Measurements from ENCODE around the gene FKBP5. TPM values are rescaled to one million over a fixed set of nuclear protein-coding genes. Genes with fewer than 3 reads are reported as not detected.
A peak's percentile ranks its signal among the peaks of the same experiment; 100 is the strongest.

FKBP5 gene
- total RNA-seq, 4 donors from 2014 or later: 453 to 676 (median 478) TPM

- peaks cover 5 to 81% of the 10 kb centered on the region in 2 donors for H3K36me3 ChIP-seq
- no peak for TF ChIP-seq POLR2A (IDR thresholded peaks at IDR 0.05)
- TF ChIP-seq EP300 (IDR thresholded peaks at IDR 0.05): no peak
- TF ChIP-seq, protein P1, sequence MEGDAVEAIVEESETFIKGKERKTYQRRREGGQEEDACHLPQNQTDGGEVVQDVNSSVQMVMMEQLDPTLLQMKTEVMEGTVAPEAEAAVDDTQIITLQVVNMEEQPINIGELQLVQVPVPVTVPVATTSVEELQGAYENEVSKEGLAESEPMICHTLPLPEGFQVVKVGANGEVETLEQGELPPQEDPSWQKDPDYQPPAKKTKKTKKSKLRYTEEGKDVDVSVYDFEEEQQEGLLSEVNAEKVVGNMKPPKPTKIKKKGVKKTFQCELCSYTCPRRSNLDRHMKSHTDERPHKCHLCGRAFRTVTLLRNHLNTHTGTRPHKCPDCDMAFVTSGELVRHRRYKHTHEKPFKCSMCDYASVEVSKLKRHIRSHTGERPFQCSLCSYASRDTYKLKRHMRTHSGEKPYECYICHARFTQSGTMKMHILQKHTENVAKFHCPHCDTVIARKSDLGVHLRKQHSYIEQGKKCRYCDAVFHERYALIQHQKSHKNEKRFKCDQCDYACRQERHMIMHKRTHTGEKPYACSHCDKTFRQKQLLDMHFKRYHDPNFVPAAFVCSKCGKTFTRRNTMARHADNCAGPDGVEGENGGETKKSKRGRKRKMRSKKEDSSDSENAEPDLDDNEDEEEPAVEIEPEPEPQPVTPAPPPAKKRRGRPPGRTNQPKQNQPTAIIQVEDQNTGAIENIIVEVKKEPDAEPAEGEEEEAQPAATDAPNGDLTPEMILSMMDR (IDR thresholded peaks at IDR 0.05): no peak
- TF ChIP-seq POLR2AphosphoS5 (IDR thresholded peaks at IDR 0.05): no peak
- no peak overlapping the region for H3K27ac ChIP-seq
- H3K9me3 ChIP-seq: no peaks in the 10 kb centered on the region
- peaks cover 10 to 82% (median 23%) of the 10 kb centered on the region in 3 donors for H3K4me1 ChIP-seq
- H3K27me3 ChIP-seq: no peaks in the 10 kb centered on the region
- H3K4me3 ChIP-seq: no peak overlapping the region
- 93 to 94% methylated on average over 1 to 2 of the region's 2 CpGs for whole genome bisulfite sequencing, 2 donors (ENCODE audit: low coverage in 1 of 2)
- no peak for ATAC-seq
Observed at GRCh38 chr6:35648203-35648602, 40.5 kb downstream of the FKBP5 start.

DNA sequence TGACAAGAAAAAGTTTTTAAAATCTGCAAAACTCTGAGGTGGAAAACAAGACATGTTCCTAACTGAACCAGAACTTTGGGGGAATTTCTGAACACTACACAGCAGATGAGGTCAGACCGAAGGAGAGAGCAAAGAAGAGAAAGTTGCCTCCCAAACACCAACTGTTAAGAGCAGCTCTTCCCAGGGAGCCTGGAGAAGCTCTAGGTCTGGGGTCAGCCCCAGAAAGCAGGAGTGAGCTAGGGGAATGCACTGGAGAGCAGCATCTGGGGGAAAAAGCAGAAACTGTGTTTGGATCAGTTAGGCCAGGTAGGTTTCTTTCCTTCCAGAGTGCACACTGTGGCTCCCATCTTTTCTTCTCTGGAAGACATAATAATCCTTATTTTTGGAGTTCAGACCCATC lies 41.3 kb downstream of the FKBP5 start:
- H3K4me1 ChIP-seq: peaks cover 14 to 81% (median 25%) of the 10 kb centered on the region in 3 donors
- H3K27me3 ChIP-seq: no peaks in the 10 kb centered on the region
- H3K9me3 ChIP-seq: no peaks in the 10 kb centered on the region
- H3K4me3 ChIP-seq: no peak overlapping the region
- 82 to 89% methylated on average over 1 of the region's 1 CpG for WGBS, 2 donors (ENCODE audit: low coverage in 1 of 2)
- H3K36me3 ChIP-seq: peaks cover 5 to 84% of the 10 kb centered on the region in 2 donors
- no peak for ATAC-seq
- no peak overlapping the region for H3K27ac ChIP-seq
- TF ChIP-seq POLR2AphosphoS5 (IDR thresholded peaks at IDR 0.05) (peak; percentile 1), POLR2A (IDR thresholded peaks at IDR 0.05) (no peak)

- Histone ChIP-seq H3K9me3 (no peaks in the 10 kb centered on the region), H3K27ac (no peak overlapping the region), H3K27me3 (no peaks in the 10 kb centered on the region), H3K36me3 (peaks cover 32 to 97% of the 10 kb centered on the region in 2 donors), H3K4me3 (no peak overlapping the region), H3K4me1 (peaks cover 20 to 92% (median 37%) of the 10 kb centered on the region in 3 donors)
- TF ChIP-seq, protein P1 (IDR thresholded peaks at IDR 0.05): no peak
- TF ChIP-seq POLR2AphosphoS5 (IDR thresholded peaks at IDR 0.05) (no peak), EP300 (IDR thresholded peaks at IDR 0.05) (no peak), POLR2A (IDR thresholded peaks at IDR 0.05) (no peak)
- ATAC-seq: no peak
Observed at GRCh38 chr6:35643162-35643535, 45.6 kb downstream of the FKBP5 start.

GRCh38 chr6:35642471-35643161 lies 46.1 kb downstream of the FKBP5 start:
- WGBS, 2 donors (ENCODE audit: low coverage in 1 of 2): 82% methylated on average over 1 of the region's 1 CpG; no CpG with 5 or more reads in 1 of the 2 donors
- Histone ChIP-seq H3K4me1 (peaks cover 20 to 91% (median 35%) of the 10 kb centered on the region in 3 donors), H3K36me3 (peaks cover 35 to 98% of the 10 kb centered on the region in 2 donors), H3K27ac (no peak overlapping the region), H3K4me3 (no peak overlapping the region), H3K9me3 (no peaks in the 10 kb centered on the region), H3K27me3 (no peaks in the 10 kb centered on the region)
- ATAC-seq: no peak
- TF ChIP-seq, protein P1 (IDR thresholded peaks at IDR 0.05): no peak
- no peak for TF ChIP-seq POLR2A (IDR thresholded peaks at IDR 0.05)
- no peak for TF ChIP-seq EP300 (IDR thresholded peaks at IDR 0.05)
- no peak for TF ChIP-seq POLR2AphosphoS5 (IDR thresholded peaks at IDR 0.05)

DNA sequence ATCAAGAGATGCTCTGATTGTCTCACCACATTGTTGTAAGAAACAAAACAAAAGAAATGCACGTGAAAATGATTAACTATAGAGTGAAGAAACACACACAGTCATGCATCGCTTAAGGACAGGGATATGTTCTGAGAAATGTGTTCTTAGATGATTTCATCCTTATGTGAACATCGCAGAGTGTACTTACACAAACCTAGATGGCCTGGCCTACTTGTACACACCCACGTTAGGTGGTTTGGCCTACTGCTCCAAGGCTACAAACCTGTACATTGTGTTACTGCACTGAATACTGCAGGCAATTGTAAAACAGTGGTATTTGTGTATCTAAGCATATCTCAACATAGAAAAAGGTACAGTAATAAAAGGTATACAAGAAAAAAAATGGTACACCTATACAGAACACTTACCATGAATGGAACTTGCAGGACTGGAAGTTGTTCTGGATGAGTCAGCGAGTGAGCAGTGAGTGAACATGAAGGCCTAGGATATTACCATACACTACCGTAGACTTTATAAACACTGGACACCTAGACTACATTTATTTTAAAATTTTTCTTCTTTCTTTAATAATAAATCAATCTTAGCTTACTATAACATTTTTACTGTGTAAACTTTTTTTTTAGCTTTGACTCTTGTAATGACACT lies 48.6 kb downstream of the FKBP5 start:
- H3K9me3 ChIP-seq: no peaks in the 10 kb centered on the region
- H3K36me3 ChIP-seq: peaks cover 47 to 100% of the 10 kb centered on the region in 2 donors
- peak overlapping the region in 1 of 4 donors; percentile 41 for H3K27ac ChIP-seq
- peaks cover 16 to 79% (median 28%) of the 10 kb centered on the region in 3 donors for H3K4me1 ChIP-seq
- ATAC-seq: no peak
- TF ChIP-seq POLR2AphosphoS5 (IDR thresholded peaks at IDR 0.05): no peak
- H3K4me3 ChIP-seq: no peak overlapping the region
- H3K27me3 ChIP-seq: no peaks in the 10 kb centered on the region
- WGBS, 2 donors (ENCODE audit: low coverage in 1 of 2): 56 to 73% methylated on average over 6 of the region's 6 CpGs

DNA sequence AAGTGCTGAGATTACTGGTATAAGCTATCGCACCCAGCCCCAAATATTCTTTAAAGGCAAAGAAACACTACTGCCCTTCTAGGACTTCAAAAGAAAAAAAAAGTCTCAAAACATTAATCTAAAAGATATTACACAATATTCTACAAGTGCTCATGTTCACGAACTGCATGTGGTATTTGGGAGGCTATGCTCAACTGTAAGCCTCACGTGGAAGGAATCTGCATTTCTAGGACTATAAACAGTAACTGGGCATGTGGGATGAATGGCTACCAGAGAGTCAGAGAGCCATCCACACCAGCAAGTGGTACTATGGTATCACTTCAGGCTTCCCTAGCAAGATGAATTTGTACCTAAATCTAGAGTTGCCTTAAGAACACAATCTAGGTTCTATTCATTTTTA lies 50.0 kb downstream of the FKBP5 start:
- TF ChIP-seq POLR2AphosphoS5 (IDR thresholded peaks at IDR 0.05) (no peak), POLR2A (IDR thresholded peaks at IDR 0.05) (no peak)
- TF ChIP-seq, protein P1 (IDR thresholded peaks at IDR 0.05): no peak
- no peak overlapping the region for H3K4me3 ChIP-seq
- peak overlapping the region in 1 of 4 donors; percentile 31 for H3K27ac ChIP-seq
- peaks cover 14 to 80% (median 24%) of the 10 kb centered on the region in 3 donors for H3K4me1 ChIP-seq
- peaks cover 53 to 100% of the 10 kb centered on the region in 2 donors for H3K36me3 ChIP-seq
- no peaks in the 10 kb centered on the region for H3K27me3 ChIP-seq
- no peaks in the 10 kb centered on the region for H3K9me3 ChIP-seq
- 82 to 89% methylated on average over 3 of the region's 3 CpGs for WGBS, 2 donors (ENCODE audit: low coverage in 1 of 2)
- no peak for ATAC-seq

Data from gastroesophageal sphincter (tissue), 4 donors.